NCI-H2227 treated with DMSO at 0.1 percent for 48 hours (cell line): ENCODE measurements around the gene APOH.

Source experiments
- DNase-seq: peaks from one replicate; lab custom pipeline; 2025; lab: John Stamatoyannopoulos, UW

APOH gene

DNA sequence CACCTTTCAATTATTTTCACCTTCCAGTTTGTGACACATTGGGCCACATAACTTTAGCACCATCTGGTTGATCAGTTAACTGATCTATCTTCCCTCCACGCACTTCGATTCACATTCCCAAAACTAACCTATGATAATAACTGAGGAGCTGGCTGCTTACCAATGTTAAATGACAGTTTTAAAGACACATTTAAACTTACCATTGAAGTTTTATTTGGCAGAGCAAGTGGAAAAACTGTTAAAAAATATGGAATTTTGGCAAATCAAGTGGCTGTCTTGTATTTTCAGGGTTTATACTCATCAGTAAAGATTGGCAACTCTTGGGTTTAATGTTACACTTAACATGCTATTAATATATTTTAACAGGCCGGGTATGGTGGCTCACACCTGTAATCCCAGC is 5.4 kb upstream of the APOH start:
- DNase-seq, result no peak

DNA sequence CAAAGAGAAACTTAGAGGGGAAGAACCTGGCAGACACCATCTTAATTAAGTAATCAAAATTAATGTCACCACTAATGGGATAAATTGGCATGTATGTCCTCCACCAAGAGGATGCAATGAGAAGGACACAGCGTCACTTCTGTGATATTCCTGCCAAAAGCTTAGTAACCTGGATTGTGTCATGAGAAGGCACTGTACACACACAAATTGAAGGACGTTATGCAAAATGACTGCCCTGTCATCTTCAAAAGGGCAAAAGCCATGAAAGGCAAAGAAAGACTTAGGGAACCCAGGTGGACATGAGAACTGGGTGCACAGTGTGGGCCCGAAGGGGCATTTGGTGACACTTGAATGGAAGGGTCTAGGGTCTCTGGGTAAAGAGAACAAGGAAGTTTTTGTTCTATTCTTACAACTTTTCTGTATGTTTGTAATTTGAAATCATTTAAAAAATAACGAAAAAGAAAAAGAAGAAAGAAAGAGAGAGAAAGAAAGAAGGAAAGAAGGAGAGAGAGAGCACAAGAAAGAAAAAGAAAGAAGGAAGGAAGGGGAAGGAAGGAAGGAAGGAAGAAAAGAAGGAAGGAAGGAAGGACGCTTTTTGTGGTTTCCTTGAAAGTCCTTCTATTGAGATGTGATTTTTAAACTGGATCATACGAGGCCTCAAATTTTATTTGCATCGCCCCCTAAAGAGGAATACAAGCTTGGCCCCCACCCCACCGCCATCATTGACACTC is 4.0 kb upstream of the APOH start:
- DNase-seq, result no peak

DNA sequence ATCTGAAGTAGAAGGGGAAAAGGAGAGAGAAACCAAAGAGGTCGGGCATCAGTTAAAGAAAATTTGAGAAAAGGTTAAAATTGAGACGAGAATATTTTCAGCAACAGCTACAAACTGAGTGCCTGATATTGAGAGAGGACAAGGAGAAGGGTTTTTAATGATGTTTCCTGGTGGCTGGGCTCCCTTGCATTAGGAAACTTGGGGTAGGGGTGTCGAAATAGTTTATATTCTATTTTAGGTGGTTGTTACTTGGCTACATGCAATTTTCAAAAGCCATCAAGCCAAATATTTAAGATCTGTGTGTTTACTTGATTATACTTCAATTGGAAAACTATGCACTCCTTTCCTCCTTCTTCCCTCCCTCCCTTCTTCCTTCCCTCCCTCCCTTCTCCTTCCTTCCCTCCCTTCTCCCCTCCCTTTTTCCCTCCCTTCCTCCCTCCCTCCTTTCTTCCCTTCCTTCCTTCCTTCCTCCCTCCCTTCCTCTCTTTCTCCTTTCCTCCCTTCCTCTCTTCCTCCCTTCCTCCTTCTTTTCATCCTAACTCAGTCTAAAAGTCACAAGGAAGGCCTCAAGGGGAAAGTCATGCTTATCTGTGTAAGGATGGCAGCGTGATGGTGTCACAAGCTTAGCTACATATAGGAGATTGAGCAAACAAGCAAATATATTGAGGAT is 1.8 kb upstream of the APOH start:
- no peak for DNase-seq

DNA sequence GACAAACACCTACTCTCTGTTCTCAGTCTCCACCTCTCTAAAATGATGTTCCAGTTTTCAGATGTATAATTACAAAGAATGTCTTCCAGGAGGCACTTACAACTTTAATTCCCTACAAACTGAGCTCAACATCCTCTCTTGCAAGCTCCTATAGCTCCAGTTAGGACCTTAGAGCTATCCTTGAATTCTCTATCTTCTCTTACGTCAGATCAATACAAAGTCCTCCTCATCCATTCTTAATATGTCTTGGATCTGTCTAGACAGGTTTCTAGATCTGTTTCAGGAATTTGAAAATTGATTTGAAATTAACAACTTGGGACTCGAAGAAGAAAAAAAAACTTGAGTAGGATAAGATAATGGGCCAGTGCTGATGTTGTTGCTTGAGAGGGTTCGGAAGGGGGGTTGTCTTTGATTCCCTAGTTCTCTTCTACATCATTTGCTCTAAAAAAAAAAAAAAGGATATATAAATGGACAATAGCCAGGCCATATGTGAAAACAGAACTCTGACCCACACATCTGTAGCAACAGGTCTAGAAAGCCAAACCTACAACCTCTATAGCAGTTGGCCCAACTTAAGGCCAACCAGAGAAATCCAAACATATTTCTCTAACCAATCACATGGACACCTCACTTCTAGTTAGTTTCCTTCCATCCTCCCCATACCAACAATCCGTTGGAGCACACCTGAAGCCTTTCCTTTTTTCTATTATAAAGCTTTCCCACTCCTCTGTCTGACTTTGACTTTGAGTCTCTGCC is 746 bp upstream of the APOH start:
- DNase-seq, result no peak

DNA sequence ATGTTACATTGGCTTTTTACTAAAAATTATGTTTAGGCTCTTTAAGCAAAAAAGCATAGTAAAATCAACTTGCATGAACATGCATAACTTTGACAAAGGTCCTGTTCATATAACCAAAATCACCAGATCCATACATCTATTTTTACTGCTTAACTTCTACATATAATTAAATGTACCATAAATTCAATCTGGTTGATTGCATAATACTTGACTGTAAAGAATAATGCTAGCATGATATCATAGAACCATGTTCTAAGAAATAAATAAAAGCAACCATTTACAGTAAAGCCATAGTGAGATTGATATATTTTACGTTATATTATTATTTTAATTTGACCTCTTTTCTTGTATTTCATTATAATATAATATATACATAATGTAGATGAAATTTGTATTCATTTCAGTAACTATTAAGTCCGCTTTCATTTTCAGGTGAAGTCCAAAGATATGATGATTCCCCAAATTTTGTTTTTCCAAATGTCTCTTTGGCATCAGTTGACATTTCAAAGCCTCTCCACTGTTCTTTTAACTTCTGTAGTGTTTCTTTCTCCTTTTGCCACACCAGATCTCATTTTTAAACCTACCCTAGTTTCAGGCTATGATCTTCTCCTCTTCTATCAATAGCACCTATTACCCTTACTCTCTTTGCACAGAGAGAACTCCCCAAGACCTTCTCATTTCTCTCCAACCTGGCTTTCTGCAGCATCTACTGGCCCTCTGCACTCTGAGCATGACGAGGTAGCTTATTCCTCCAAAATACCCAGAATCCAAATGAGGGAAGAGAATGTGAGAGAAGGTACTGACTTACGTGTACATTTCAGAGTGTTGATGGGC is 1.8 kb downstream of the APOH start:
- no peak for DNase-seq

DNA sequence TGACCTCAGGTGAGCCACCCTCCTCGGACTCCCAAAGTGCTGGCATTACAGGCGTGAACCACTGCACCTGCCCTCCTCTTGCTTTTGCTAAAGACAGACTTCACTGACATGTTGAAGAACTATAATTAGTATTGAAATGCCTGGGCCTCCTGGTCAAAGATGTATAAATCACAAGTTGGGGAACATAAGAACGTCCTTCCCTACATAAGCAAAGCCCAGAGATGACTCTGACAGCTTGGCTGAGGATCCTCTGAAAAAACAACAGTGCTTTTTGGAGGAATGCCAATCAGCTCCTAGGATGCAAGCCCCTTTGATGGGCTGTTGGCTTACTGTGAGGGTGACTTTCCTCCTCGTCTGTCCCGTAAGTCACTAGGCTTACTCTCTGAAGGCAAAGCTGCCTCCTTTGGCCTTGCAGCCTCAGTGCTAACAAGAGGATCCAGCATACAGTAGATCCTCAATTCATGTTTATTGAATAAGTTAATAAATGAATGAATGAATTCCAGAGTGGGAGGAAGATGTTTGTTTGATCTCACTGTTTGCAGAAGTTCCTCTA is 6.3 kb downstream of the APOH start:
- DNase-seq, result no peak

DNA sequence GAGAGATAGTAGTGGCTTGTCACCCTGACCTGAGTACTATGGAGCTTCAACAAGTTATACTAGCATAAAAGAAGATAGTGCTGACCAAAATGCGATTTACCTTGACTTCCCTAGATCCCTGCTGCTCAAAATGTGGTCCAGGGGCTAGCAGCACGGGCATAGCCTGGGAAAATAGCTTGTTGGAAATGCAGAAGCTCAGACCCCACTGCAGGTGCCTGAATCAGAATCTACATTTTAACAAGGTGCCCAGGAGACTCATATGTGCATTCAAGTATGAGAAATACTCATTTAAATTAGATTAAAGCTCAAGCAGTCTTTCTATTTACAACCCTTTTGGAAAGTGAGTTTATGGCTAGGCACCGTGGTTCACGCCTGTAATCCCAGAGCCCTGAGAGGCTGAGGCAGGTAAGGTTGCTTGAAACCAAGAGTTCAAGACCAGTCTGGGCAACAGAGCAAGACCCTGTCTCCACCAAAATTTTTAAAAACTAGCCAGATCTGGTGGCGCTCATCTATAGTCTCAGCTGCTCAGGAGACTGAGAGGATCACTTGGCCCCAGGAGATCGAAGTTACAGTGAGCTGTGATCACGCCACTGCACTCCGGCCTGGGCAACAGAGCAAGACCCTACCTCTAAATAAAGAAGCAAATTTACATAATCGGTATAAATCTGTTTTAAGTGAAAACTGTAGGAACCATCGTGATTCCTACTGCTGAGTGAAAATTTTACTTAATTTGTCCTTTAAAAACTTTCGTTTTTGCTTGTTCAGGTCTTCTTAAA is 7.3 kb downstream of the APOH start:
- DNase-seq, result no peak

DNA sequence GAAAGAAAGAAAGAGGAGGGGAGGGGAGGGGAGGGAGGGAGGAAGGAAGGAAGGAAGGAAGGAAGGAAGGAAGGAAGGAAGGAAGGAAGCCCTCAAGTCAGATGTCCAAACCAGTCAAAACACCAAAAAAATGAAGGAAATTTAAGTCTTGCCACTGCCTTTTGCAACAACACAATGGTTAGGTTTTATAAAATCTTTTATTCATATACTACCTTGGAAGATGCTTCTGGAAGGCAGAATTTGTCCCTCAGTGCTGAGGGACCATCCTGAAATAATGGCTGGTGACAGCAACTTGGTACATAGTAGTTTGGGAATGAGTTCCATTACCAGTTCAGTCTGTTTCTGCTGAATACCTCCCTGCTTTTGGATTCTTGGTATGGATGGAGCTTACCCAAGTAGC is 7.9 kb downstream of the APOH start:
- DNase-seq, result no peak

DNA sequence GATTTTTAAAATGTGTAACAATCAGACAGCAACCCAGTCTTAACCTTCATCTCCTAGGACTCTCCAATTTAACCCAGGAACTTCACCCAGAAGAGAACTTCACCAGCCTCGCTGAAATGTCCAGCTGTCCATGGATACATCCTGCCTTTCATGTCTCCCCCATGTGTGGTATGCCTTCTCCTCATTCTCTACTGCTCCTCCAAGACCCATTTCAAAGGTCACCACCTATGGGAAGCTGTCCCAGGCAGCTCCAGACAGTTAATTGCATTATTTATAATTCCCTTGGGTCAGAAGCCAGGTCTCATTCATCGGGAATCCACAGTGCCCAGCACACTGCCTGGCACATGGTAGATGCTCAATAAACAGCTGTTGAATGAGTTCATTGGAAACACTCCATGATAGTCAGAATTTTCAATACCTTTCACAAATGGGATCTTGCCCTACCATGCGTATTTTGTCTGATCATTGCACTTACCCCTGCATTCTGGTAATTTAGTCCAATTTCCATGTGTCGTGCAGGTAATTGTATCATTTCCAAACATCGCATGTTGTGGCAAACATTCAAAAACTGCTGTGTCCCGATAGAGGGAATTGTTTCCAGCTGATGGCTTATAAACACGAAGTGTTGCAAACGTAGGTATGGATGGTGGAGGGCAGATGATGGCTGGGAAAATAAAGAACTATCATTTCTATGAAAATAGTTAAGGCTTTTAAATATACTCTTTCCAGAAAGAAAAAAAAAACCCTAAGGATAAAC is 9.0 kb downstream of the APOH start:
- DNase-seq, result no peak

DNA sequence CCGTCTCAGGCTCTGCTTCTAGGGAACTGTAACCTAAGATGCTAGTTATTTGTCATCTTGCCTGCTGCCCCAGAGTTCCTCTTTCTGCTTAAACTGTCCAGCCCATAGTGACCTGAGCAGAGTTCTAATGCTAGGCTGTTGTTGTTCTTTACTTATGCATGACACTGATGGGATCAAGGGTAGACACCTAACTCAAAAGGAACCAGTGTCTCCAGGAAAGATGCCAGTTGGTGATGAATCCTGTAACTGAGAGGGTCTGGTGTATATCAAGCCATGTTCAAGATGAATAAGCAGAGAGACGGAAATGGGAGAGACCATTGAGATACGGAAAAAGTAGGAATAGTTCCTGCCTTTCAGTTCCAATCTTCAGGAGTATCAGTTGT is 13.7 kb downstream of the APOH start:
- no peak for DNase-seq

DNA sequence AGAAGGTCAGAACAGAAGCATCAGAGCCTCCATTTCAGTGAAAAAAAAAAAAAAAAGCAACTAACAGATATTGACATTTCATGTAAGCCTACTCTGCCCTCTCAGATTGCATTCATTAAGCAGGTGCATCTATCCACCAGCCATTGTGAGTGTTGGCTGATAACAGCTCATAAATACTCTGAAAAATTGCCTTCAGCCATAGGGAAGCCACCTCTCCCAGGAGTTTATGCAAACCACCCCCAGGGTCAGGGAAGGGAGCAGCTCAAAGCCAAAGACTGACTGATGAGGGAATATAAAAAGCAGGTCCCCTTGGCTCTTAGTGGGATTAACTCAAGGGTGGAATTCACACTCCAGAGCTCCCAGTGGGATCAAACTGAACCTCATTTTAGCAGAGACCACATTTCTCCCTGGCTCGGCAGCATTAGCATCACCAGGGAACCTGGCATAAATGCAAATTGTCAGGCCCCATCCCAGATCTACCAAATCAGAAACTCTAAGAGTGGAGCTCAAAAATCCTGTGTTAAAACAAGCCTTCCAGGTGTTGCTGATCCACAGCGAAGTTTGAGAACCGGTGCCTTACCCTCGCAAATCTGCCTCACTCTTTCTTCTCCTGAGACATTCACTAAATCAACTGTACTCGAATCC is 14.2 kb downstream of the APOH start:
- no peak for DNase-seq

DNA sequence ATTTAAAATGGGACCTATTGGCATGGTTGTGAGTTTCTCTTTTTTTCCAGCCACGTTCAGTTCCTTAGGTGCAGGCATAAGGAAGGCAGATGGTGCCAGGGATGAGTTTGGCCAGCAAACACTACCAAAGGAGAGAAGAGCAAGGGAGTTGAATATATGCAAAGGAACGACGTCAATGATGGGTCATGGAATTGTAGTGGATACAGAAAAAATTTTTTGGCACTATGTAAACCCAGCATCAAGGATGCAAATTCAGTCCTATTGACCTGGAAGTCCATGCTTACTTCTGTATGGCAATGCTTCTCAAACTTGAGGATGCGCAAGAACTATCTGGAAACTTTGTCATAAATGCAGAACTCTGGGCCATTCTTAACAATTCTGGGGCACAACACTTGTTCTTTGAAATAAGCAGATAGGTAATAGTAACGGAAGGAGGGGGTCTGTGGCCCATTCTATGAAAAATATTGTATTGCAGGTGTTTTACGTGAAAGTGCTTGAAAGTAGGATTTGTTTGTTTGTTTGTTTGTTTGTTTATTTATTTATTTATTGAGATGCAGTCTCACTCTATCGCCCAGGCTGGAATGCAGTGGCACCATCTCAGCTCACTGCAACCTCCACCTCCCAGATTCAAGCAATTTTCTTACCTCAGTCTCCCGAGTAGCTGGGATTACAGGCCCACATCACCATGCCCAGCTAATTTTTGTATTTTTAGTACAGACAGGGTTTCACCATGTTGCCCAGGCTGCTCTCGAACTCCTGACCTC is 18.0 kb downstream of the APOH start:
- DNase-seq, result no peak

DNA sequence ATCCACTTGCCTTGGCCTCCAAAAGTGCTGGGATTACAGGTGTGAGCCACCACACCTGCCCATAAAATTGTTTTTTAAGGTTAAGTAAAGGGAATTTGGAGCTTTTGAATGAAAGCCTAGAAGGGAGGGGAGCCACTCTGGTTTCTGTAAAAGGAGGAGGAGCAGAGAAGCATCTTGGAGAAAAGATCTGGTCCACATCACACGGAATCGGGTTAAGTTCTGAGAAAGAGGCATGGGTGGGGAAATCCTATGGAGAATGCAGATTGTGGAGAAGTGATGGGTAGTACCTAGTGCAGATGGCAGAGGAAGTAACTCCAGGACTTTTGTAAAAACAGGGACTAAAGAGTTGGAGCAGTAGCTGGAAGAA is 19.0 kb downstream of the APOH start:
- no peak for DNase-seq

DNA sequence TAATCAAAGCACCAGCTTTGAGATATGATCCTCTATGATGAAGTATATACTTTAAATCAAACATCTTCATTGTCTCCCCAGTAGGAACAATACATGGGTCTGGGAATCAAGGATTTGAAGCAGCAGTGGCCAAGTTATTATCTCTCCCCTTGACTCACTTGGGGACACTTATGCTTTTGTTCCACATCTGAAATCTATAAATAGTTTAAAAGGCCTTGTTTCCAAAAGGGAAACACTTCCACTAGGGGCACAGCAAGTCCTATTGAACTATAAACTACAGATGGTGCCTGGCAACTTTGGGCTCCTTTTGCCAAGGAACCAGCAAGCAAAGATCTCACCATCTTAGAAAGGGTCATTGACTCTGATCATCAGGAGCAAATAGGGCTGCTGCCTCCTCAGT is 21.3 kb downstream of the APOH start:
- DNase-seq, result no peak

DNA sequence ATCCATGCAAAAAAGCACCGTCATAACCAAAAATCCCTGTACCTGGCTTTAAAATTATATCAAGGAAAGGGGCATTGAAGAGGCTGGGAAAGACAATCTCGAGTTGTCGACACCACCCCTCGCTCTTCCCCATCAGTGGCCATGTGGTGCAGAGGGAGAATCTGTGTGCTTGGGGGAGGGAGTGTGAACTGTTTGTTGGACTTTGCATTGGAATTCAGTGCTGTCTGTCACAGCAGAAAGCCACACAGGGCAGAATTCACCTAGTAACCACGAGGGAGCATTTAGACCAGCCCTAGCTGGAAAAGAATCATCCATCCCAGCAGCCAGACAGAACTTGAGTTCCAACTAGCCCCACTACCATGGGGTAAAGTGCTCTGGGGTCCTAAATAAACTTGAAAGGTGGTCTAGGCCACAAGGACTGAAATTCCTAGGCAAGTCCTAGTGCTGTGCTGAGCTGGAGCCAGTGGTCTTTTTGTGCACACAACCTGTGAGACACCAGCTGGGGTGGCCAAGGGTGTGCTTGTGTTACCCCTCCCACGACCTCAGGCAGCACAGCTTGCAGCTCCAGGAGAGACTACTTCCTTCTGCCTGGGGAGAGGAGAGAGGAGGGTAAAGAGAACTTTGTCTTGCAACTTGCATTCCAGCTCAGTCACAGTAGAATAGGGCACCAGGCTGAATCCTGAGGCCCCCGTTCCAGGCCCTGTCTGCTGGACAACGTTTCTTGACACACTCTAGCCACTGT is 25.8 kb downstream of the APOH start:
- no peak for DNase-seq

DNA sequence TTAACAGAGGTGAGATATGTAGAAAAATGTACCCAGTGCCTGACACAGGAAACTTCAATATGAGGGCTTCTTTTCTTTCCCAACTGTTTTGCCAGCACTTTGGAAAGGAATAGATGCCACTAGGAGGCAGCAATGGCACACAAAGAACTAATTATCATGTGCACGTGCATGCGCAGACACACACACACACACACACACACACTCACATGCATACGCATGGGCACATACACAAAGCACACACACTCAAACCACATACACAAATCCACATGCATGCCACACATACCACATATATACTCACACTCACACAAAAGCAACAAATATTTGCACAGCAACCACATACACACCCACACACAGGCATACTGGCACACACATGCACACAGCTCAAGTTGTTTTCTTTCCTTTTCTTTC is 28.5 kb downstream of the APOH start:
- peak; percentile 19 for DNase-seq

DNA sequence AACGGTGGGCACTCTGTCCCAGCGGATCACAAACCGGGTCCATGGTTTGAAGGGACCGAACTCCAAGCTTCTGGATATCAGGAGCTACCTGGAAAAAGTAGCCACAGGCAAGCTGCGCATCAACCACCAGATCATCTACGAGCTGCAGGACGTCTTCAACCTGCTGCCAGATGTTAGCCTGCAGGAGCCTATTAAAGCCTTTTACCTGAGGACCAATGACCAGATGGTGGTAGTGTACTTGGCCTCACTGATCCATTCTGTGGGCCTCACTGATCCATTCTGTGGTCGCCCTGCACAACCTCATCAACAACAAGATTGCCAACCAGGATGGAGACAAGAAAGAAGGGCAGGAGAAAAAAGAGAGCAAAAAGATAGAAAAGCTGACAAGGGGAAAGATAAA is 31.0 kb downstream of the APOH start:
- no peak for DNase-seq

DNA sequence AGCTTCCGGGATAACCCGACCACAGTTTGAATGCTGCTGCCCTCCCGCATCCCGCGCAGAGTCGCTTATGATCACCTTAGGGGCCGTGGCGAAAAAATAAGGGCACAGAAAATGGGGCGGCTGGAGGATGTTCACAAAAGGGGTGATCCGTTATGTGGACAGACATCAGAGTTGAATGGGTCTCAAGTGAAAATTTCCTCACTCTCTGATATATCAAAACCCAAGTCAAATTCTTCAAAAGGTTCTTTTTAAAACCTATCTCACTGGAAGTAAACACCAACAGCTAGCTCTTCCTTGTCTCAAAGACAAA is 36.9 kb downstream of the APOH start:
- peak; percentile 78 for DNase-seq
